Fibroblast of pulmonary artery (primary cell): ENCODE results near the gene RAE1.

Experiments
- DNase-seq: peaks from one replicate; pipeline ENCODE4 v3.0.0-alpha.2; 2010; ENCODE audit warnings: low read depth
- H3K4me3 ChIP-seq: replicated peaks from 2 replicates; pipeline ENCODE4 v1.5.1; 2011; ENCODE audit warnings: low read depth, mild to moderate bottlenecking, control low read depth, low read length, moderate library complexity
- CTCF ChIP-seq: IDR thresholded peaks from 2 replicates; pipeline ENCODE4 v1.5.1; 2011; ENCODE audit warnings: mild to moderate bottlenecking, control low read depth, low read length, inconsistent platforms; ENCODE audit errors: missing control alignments

Gene RAE1

GRCh38 chr20:57411406-57412283, 60.6 kb downstream of the RAE1 start:
- H3K4me3 ChIP-seq = no peak overlapping the region
- DNase-seq = no peak
- no peak for TF ChIP-seq CTCF

- H3K4me3 ChIP-seq = no peak overlapping the region
- no peak for TF ChIP-seq CTCF
- no peak for DNase-seq
Observed at GRCh38 chr20:57412347-57413029, 61.4 kb downstream of the RAE1 start.

- no peak overlapping the region for H3K4me3 ChIP-seq
- no peak for DNase-seq
- no peak for TF ChIP-seq CTCF
Observed at GRCh38 chr20:57413986-57414385, 62.9 kb downstream of the RAE1 start.

GRCh38 chr20:57414867-57415592, 64.0 kb downstream of the RAE1 start:
- H3K4me3 ChIP-seq = no peak overlapping the region
- TF ChIP-seq CTCF = no peak
- DNase-seq = peak; percentile 18

GRCh38 chr20:57415771-57416170, 64.7 kb downstream of the RAE1 start:
- TF ChIP-seq CTCF = no peak
- H3K4me3 ChIP-seq = no peak overlapping the region
- DNase-seq = no peak

GRCh38 chr20:57416296-57417022, 65.4 kb downstream of the RAE1 start:
- TF ChIP-seq CTCF = no peak
- DNase-seq = no peak
- no peak overlapping the region for H3K4me3 ChIP-seq
